AG04449 (cell line): ENCODE data around the gene P2RY2.

Experiments used
- CTCF ChIA-PET: fragments of 350-600 bp; formaldehyde crosslinking; extraction: SDS; loops from one replicate; lab custom pipeline; 2021; ENCODE audit warnings: antibody characterized with exemption; lab: Yijun Ruan, JAX
- POLR2A ChIA-PET: fragments of 400-600, 350-600 bp; formaldehyde crosslinking; extraction: SDS; loops from one replicate; lab custom pipeline; 2020; ENCODE audit warnings: antibody characterized with exemption, inconsistent platforms; lab: Yijun Ruan, JAX
- DNase-seq: peaks from one replicate; pipeline ENCODE4 v3.0.0-alpha.2; 2010; ENCODE audit warnings: low read depth, low spot score
- H3K4me3 ChIP-seq: 2 replicates; pipeline ENCODE4 v1.5.1; 2011; ENCODE audit warnings: low read depth, mild to moderate bottlenecking, control low read depth, low read length
- TF ChIP-seq, protein P1 (sequence below): IDR thresholded peaks from one replicate; pipeline ENCODE4 v1.5.1; 2011; ENCODE audit warnings: mild to moderate bottlenecking, moderate library complexity, low read length, control low read depth, inconsistent platforms; ENCODE audit not compliant: insufficient read depth; ENCODE audit errors: missing control alignments

Gene P2RY2

DNA sequence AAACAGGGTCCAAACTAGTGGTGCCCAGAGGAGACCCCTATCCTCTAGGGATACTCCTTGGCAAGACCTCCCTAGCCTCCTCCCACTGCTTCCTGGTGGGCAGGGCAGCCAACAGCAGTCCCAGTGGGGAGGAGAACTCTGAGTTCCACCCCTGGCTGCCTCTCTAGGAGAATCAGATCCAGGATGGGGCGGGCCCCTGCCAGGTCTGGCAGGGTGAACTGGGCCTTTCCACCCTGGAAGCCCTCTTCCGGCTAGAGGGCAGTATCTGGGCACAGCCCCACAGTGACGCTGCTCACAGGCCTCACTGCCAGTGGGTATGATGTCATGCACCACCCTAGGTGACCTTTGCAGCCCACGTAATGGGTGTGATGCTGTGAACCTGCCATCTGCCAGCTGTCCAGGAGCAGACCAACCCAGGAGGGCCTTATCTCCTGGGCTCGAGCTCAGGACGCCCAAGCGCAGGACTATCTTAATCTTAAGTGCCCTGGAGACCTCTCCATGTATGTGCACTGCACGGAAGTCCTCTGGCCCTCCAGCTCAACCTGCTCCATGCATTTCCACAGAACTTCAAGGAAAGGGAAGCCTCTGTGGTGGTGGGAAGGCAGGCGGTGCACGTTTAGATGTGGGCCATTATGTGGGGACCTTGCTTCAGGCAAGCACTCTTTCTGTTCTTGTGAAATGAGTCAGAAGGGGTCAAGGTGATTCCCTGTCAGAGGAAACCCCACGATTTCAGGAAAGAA, 44.2 kb upstream of the P2RY2 start:
- POLR2A ChIA-PET = no interaction called here
- H3K4me3 ChIP-seq = no peak overlapping the region
- TF ChIP-seq, protein P1, sequence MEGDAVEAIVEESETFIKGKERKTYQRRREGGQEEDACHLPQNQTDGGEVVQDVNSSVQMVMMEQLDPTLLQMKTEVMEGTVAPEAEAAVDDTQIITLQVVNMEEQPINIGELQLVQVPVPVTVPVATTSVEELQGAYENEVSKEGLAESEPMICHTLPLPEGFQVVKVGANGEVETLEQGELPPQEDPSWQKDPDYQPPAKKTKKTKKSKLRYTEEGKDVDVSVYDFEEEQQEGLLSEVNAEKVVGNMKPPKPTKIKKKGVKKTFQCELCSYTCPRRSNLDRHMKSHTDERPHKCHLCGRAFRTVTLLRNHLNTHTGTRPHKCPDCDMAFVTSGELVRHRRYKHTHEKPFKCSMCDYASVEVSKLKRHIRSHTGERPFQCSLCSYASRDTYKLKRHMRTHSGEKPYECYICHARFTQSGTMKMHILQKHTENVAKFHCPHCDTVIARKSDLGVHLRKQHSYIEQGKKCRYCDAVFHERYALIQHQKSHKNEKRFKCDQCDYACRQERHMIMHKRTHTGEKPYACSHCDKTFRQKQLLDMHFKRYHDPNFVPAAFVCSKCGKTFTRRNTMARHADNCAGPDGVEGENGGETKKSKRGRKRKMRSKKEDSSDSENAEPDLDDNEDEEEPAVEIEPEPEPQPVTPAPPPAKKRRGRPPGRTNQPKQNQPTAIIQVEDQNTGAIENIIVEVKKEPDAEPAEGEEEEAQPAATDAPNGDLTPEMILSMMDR = no peak
- CTCF ChIA-PET = interaction anchor here (1.1 kb wide), 1 partner anchor 342 kb away, joined by 3 read pairs; no protein-coding TSS in a partner anchor
- DNase-seq = no peak

DNA sequence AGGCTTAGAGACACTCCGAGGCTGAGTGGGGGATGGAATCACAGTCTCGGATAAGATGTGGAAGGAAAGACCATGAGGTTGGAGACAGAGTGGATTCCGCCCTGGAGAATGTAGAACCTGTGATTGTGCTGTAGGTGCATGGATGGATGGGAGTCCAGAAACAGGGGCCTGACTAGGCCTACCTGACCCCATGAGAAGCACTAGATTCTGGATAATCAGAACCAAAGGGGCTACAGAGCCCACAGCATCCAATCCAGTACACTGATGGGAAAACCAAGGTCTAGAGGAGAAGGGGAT, 43.6 kb upstream of the P2RY2 start:
- POLR2A ChIA-PET = no interaction called here
- no peak overlapping the region for H3K4me3 ChIP-seq
- TF ChIP-seq, protein P1 = no peak
- DNase-seq = no peak
- CTCF ChIA-PET = interaction anchor here (1.1 kb wide), 1 partner anchor 342 kb away, joined by 3 read pairs; no protein-coding TSS in a partner anchor

DNA sequence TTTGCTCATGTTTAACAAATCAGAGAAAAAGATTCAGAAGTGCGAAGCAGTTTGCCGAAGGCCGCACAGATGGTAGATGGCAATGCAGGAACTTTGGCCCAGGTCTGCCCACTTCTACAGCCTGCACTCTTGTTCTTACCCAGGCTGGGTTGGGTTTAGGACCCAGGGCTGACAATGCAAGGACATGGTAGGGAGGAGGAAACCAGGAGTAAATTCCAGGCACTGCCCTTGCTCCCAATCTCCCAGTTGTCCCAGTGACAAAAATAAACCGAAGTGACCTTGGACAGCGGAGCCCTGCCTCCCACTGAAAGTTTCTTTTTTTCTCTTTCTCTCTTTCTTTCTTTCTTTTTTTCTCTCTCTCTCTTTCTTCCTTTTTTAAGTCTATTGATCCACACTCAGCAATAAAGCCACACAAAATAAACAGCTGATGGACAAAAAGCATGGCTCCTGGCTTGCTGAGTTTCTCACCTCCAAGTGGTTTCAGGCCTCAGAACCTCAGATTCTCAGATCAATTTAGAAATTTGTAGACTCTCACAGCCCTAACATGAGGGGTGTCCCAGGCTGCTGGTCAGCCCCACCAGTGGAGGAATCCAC, 42.4 kb upstream of the P2RY2 start:
- H3K4me3 ChIP-seq = no peak overlapping the region
- ChIA-PET CTCF (interaction anchor here (0.9 to 7.4 kb wide), 8 partner anchors 11 to 450 kb away, joined by 3 to 324 read pairs (median 50); partner anchors contain the start of gene FCHSD2), POLR2A (no interaction called here)
- DNase-seq = no peak
- TF ChIP-seq, protein P1 = no peak

DNA sequence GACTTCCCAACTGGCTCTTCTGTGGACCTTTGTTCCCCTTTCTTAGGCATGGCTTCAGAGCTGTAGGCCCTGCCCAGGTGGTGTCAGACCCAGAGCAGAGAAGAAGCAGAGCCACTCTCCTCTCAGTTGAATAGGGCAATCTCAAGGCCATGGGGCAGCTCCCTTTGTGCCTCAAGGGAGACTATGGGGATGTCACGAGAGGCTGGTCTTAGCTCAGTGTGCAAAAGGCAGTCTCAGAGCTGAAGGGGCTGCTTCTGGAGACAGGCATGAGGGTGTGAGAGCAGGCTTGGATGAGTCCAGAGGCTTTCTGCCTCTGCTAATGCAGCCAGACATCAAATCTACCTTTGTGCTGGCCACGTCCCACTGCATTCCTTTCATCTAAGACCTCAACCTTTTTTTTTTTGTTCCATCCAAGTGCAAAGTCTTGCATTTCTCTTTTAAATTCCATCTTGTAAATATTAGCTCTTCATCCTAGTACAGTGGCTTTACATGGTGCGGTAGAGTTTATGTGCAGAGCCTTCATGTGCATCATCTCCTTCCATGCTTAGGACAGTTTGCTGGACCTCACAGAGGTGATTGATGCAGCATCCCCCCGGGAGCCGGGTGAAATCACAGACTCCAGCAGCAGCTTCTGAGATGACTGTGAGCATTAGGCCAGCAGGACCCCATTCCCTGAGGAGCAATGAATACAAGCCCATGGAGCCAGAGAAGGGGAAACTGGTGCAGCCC, 41.8 kb upstream of the P2RY2 start:
- TF ChIP-seq, protein P1 = no peak
- no peak for DNase-seq
- CTCF ChIA-PET = interaction anchor here (0.9 to 7.4 kb wide), 19 partner anchors 8 to 657 kb away, joined by 3 to 324 read pairs (median 12); partner anchors contain the start of genes ATG16L2, FCHSD2 and STARD10
- POLR2A ChIA-PET = no interaction called here
- no peak overlapping the region for H3K4me3 ChIP-seq

DNA sequence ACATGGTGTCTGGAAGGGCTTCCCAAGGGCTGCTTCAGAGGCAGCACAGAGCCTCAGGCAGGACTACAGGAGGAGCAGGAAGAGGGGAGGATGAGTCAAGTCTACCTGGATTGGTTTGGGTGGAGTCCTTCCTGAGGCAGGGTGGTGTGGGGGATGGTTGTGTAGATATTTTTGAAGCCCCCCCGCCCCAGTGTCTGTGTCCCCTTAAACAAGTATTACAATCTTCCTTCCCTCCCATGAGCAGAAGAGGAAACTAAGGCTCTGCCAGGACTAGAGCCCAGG, 41.3 kb upstream of the P2RY2 start:
- TF ChIP-seq, protein P1 = no peak
- H3K4me3 ChIP-seq = no peak overlapping the region
- CTCF ChIA-PET = interaction anchor here (0.8 to 7.4 kb wide), 26 partner anchors 9 to 706 kb away, joined by 3 to 324 read pairs (median 10); partner anchors contain the start of genes ATG16L2, FCHSD2 and STARD10
- POLR2A ChIA-PET = no interaction called here
- DNase-seq = no peak

DNA sequence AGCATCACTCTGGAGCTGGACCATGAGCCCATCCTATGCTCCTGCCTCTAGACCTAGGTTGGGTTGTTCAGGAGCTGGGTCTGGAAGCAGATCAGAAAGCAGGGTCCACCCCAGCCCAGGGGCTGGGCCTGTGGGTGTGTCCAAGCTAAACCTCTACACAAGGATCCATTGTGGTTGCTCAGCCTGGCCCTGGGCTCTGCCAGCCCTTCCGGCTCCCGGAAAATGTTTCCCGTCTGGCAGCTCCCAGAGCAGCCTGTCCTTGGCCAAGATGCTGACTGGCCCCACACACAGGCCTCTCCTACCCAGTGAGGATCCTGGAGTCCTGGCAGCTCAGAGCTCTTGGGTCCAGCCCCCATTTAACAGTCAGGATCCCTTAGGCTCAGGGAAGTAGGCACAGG, 40.7 kb upstream of the P2RY2 start:
- TF ChIP-seq, protein P1 = no peak

More for the DNA sequence above, 40.7 kb upstream of the P2RY2 start:
- POLR2A ChIA-PET = interaction anchor here (0.5 to 0.6 kb wide), 2 partner anchors 9 to 63 kb away, joined by 3 read pairs; no protein-coding TSS in a partner anchor
- no peak for DNase-seq
- no peak overlapping the region for H3K4me3 ChIP-seq
- CTCF ChIA-PET = interaction anchor here (0.6 to 7.4 kb wide), 52 partner anchors 9 to 707 kb away, joined by 3 to 324 read pairs (median 4); partner anchors contain the start of genes ATG16L2, FCHSD2 and STARD10
